Body of pancreas (tissue), 4 donors: ENCODE measurements around the gene GOSR2. TPM values are rescaled to one million over a fixed set of nuclear protein-coding genes. Genes with fewer than 3 reads are reported as not detected.

Experiments
- ATAC-seq: fragments of 150-250 bp; one replicate; pipeline ENCODE4 v1.9.1; 2016
- DNase-seq, 4 donors: peaks; one replicate each; pipeline ENCODE4 v3.0.0-alpha.2; 2019
- H3K27ac ChIP-seq, 4 donors: fragments of 200-600 bp; sonication (generic); 1 replicate in 3 of 4; 2 replicates in 1 of 4; pipeline versions ENCODE4 v1.5.1 to v1.6.1; 2016 to 2019; ENCODE audit warnings: mild to moderate bottlenecking in 1 of 4, mixed read lengths in 1 of 4, moderate library complexity in 1 of 4
- H3K27me3 ChIP-seq, 2 donors: fragments of 200-600 bp; sonication (generic); one replicate each; pipeline ENCODE4 v1.6.0; 2016; ENCODE audit warnings: mild to moderate bottlenecking in 1 of 2
- H3K36me3 ChIP-seq, 2 donors: fragments of 200-600 bp; sonication (generic); replicated peaks in 1 of 2; 2 replicates each; pipeline ENCODE4 v1.5.1; 2016; ENCODE audit warnings: low read depth in 2 of 2; ENCODE audit not compliant: insufficient read depth in 1 of 2
- H3K4me1 ChIP-seq: fragments of 200-600 bp; sonication (generic); one replicate; pipeline ENCODE4 v1.6.0; 2016
- H3K4me3 ChIP-seq, 2 donors: fragments of 200-600 bp; sonication (generic); 1 replicate in 1 of 2; 2 replicates in 1 of 2; pipeline ENCODE4 v1.5.1; 2016 to 2019
- H3K9me3 ChIP-seq, 3 donors: fragments of 200-600 bp; sonication (generic); 1 replicate in 2 of 3; 2 replicates in 1 of 3; pipeline ENCODE4 v1.5.1; 2016
- CTCF ChIP-seq, 7 experiments: fragments of 450-650 bp in 4 of 7; fragments of 200-600 bp in 3 of 7; sonication (generic) in 3 of 7; IDR thresholded peaks; one replicate each; pipeline ENCODE4 v1.5.1; 2016 to 2019; ENCODE audit warnings: antibody characterized with exemption in 7 of 7
- POLR2A ChIP-seq, 3 donors: fragments of 450-650 bp; IDR thresholded peaks; one replicate each; pipeline ENCODE4 v1.6.1; 2016; ENCODE audit warnings: antibody characterized with exemption in 3 of 3, mild to moderate bottlenecking in 2 of 3
- WGBS, 2 donors: methylation state at CpG; one replicate each; pipeline ENCODE4 v1.1.5; 2017; 5-methylcytosine and 5-hydroxymethylcytosine counted together
- intact Hi-C: fragments of 100-400 bp; cut with DNase I; formaldehyde crosslinking; loops from one replicate; pipeline ENCODE4 v1.15.1; 2023
- total RNA-seq, 2 donors: library from RNA; depleted of rRNA; stranded (reverse); fragments of >200 nt; gene quantifications; one replicate each; pipeline ENCODE4 v1.1.0, GENCODE V29; 2016

Gene GOSR2
- total RNA-seq, 2 donors from 2014 or later: 41.8 to 46.5 TPM

GRCh38 chr17:46889992-46890564 lies 32.9 kb upstream of the GOSR2 start:
- Histone ChIP-seq H3K4me3 (no peak overlapping the region), H3K9me3 (no peaks in the 10 kb centered on the region), H3K27ac (no peak overlapping the region), H3K27me3 (no peaks in the 10 kb centered on the region), H3K4me1 (peaks cover 5% of the 10 kb centered on the region), H3K36me3 (no peaks in the 10 kb centered on the region)
- WGBS, 2 donors: 62 to 66% methylated on average over 13 of the region's 13 CpGs
- no peak for DNase-seq
- TF ChIP-seq POLR2A (IDR thresholded peaks at IDR 0.05) (no peak), CTCF (IDR thresholded peaks at IDR 0.05) (no peak)
- no peak for ATAC-seq
- intact Hi-C loops: no loop called here

GRCh38 chr17:46890638-46891037 lies 32.3 kb upstream of the GOSR2 start:
- no peaks in the 10 kb centered on the region for H3K9me3 ChIP-seq
- no peak overlapping the region for H3K27ac ChIP-seq
- no peak for ATAC-seq
- TF ChIP-seq POLR2A (IDR thresholded peaks at IDR 0.05) (no peak), CTCF (IDR thresholded peaks at IDR 0.05) (no peak)
- intact Hi-C loops: no loop called here
- peaks cover 11% of the 10 kb centered on the region for H3K4me1 ChIP-seq
- DNase-seq: no peak
- H3K4me3 ChIP-seq: no peak overlapping the region
- H3K27me3 ChIP-seq: no peaks in the 10 kb centered on the region
- WGBS, 2 donors: 72 to 81% methylated on average over 6 of the region's 6 CpGs
- no peaks in the 10 kb centered on the region for H3K36me3 ChIP-seq

GRCh38 chr17:46892192-46892703 lies 30.7 kb upstream of the GOSR2 start:
- ATAC-seq (no peak), DNase-seq (no peak)
- Histone ChIP-seq H3K36me3 (no peaks in the 10 kb centered on the region), H3K9me3 (no peaks in the 10 kb centered on the region), H3K4me1 (peaks cover 14% of the 10 kb centered on the region), H3K27ac (no peak overlapping the region), H3K4me3 (no peak overlapping the region), H3K27me3 (no peaks in the 10 kb centered on the region)
- no peak for TF ChIP-seq POLR2A (IDR thresholded peaks at IDR 0.05)
- no peak for TF ChIP-seq CTCF (IDR thresholded peaks at IDR 0.05)
- intact Hi-C loops: no loop called here
- 46 to 54% methylated on average over 4 of the region's 4 CpGs for WGBS, 2 donors

- peaks cover 14% of the 10 kb centered on the region for H3K4me1 ChIP-seq
- no peaks in the 10 kb centered on the region for H3K36me3 ChIP-seq
- H3K27me3 ChIP-seq: no peaks in the 10 kb centered on the region
- DNase-seq (no peak), ATAC-seq (peak; percentile 37)
- 62 to 69% methylated on average over 8 to 9 of the region's 9 CpGs for WGBS, 2 donors
- H3K27ac ChIP-seq: peak overlapping the region; percentile 50 to 76 (median 73)
- intact Hi-C loops: no loop called here
- peaks cover 0 to 4% (median 0%) of the 10 kb centered on the region in 3 donors for H3K9me3 ChIP-seq
- no peak overlapping the region for H3K4me3 ChIP-seq
- TF ChIP-seq CTCF (IDR thresholded peaks at IDR 0.05): no peak
Observed at GRCh38 chr17:46894024-46894423, 28.9 kb upstream of the GOSR2 start.
